Limb (tissue), 2 donors: ENCODE results near the gene ARPIN.
"Not testable (repeated sequence)": the region's sequence is repeated elsewhere in the genome, so short reads cannot be mapped to it uniquely, and the experiment has no call there.

ENCODE experiments used
- DNase-seq, 2 donors: peaks; one replicate each; pipeline ENCODE4 v3.0.0-alpha.2; 2016; ENCODE audit errors: extremely low spot score in 2 of 2

Gene ARPIN

DNA sequence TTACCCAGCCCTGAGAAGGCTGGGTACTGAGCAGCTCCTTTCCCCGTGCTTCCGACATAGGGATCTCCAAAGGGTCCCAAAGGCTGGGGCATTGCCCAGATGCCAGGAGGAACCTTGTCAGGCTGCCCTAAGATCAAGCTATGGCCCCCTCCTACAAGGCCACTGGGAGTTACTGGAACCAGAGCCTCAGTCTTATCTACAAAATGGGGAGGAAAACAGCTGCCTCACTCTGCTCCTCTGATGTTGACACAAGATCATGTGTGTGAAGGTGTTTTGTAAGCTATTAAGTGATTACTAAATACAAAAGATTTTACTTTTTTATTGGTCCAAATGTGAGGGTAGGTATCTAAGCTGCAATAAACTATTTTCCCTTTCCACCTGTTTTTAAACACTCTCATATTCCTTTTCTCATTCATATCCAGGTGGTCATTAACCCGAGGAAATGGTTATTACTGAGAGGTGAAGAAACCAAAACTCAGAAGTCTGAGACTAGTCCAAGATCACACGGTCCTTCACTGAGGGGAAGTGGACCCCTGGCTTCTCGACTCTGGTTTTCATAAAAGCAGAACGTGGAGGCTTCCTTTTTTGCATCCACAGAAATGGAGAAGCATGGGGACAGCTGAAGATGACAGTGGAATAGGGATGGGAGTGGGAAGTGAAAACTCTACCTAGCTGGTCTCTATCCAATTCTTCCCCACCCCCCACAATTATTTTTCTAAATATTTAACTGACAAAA is 1.7 kb downstream of the ARPIN start:
- DNase-seq = no peak

- no peak for DNase-seq
Observed at GRCh38 chr15:89909611-89910010, 3.1 kb downstream of the ARPIN start.

DNA sequence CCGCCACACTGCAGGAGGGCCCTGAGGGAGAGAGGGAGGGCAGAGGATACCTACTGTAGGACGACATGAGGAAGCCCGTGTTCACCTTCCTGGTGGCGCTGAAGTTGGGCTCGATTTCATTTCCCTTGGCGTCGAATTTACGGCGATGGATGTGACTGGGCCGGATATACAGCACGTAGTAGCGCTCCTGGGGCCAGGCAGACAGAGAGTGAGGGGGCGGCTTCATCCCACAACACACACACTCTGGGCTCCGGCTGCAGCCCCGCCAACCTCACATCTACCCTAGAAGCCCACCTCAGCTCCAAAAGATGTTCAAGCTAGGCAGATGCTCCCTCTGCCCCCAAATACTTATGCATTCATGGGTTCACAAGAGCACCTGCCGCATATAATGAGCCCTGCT is 4.5 kb downstream of the ARPIN start:
- no peak for DNase-seq

DNA sequence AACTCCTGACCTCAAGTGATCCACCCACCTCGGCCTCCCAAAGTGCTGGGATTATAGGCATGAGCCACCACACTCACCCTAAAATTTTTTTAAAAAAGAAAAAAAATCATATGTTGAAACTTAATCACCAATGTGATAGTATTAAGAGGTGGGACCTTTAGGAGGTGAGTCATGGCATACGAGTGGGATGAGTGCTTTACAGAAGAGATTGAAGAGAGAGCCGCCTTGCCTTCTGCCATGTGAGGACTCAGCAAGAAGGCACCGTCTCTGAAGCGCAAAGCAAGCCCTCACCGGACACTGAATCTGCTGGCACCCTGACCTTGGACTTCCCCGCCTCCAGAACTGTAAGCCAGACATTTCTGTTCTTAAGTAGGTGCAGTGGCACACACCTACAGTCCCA is 5.5 kb downstream of the ARPIN start:
- no peak for DNase-seq

GRCh38 chr15:89905846-89906378 is 6.8 kb downstream of the ARPIN start:
- DNase-seq = no peak

DNA sequence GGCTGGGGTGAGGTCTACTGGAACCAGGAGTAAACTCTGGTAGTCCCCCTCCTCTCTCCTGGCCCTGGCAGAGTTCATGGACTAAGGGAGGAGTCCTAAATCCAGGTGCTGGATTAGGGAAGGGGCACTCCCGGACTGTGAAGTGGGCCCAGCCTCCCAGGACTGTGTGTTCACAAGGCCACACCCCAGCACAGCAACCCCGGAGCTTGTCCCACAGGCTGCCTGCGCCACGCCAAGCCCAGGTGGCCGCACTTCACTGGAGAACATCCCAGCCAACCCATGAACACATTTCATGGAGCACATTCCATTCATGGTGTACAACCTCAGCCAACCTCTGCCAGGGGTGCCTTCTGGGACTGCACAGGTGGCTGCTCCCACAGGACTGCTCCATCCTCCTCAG is 8.2 kb downstream of the ARPIN start:
- no peak for DNase-seq

DNA sequence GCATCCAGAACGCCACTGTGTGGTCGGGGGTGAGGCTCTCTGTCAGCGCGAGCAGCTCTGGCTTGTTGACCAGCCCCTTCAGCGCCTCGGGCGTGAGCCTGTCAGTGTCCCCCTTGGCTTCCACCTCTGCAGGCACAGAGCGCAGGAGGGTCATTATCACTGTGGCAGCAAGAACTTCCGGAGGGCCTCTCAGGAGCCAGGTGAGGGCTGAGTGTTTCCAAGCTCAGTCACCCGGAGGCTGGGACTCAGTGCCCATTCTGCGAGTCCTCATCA is 9.0 kb downstream of the ARPIN start:
- DNase-seq = no peak

GRCh38 chr15:89903015-89903857 is 9.5 kb downstream of the ARPIN start:
- no peak for DNase-seq

DNA sequence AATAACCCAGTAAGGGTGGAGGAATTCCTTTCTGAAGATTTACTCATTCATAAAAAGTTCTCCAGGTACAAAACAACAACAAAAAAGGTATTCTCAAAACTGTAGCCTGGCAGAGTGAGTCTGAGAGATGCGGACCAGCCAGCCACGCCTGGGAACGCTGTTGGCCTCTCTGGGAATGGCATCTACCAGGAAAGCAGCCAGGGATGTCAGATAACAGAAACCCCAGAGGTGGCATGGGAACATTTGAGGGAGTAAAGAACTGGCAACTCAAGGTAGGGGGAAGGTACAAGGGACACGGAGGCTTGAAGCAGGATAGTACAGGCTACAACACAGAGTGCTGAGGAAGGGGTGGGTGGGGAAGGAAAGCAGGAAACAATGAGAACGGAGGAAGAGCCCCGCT is 11.9 kb downstream of the ARPIN start:
- DNase-seq = no peak

- no peak for DNase-seq
Observed at GRCh38 chr15:89899951-89900567, 12.7 kb downstream of the ARPIN start.

GRCh38 chr15:89899295-89899945 is 13.3 kb downstream of the ARPIN start:
- DNase-seq = no peak

- DNase-seq = no peak
Observed at GRCh38 chr15:89898614-89899294, 14.0 kb downstream of the ARPIN start.

DNA sequence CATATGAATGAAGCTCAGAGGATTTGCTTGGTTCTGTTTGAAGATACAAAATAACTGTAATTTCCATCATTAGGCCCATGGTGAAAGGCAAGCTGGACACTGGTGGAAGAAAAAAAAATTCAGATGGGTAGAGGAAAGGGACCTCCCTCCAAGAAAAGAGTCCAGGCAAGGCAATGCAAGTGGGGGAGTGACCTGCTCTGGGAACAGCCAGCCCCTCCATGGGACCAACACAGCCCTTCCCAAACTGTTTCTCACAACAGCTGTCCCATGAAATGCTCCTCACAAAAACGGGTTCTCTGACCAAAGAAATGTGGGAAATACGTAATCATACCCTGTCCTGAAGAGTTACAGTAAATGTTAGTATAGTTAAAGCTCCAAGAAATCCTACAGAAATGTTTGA is 14.6 kb downstream of the ARPIN start:
- no peak for DNase-seq

DNA sequence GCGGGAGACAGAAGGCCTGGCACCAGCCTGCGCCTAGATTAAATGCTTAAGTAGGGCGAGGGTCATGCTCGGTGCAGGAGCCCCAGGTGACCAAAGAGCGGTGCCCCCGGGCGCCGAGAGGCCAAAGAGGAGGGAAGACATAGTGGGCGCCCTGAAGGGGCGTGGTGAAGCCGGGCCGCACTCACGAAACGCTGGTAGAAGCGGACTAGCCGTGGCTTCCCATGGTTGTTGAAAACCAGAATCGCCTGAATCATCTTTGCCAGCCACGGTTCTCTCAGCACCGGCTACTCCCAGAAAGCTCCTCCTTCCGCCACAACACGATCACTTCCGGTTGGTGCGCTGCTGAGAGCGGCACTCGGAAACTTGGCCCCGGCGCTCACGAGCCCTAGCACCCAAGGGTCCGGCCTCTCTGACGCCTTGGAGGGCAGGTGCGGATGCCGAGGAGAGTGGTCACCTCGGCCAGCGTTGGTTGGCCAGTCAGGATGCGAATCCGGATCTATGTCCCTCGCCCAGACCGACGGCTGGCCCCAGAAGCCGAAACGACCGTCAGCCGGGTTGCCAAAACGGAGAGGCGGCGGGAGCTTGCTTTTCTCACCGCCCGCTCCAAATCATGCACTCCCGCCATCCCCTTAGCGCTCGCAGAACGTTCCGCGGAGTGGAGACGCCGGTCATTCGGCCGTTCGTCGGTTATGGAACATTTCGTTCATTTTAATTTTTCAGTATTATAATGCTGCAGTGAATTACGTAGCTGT is 18.9 kb downstream of the ARPIN start, which contains the start of gene AP3S2:
AP3S2 (minus strand) TSS at position 299 of the 752 bp plus-strand sequence; CDS start at position 254, 45 bp downstream.
- DNase-seq = peak; percentile 92 to 95

DNA sequence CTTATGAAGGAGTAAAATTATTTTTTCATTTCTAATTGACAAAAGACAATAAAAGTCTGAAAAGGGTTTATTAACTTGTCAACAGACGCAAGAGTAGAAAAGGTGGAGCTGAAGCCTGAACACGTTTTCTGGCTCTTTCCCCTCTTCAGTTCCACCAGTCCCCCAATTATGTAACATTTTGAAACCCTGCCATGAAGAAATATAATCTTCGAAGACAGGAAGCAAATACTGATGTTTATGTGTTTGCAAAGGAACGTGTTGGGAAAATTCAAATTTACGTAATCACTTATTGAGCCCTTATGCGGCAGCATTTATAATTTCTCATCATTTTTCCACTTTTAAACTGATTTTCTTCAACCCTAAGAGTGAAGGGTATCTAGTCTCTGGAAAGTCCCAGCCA is 19.7 kb downstream of the ARPIN start:
- DNase-seq = no peak

GRCh38 chr15:89888214-89888804 is 24.4 kb downstream of the ARPIN start:
- no peak for DNase-seq

DNA sequence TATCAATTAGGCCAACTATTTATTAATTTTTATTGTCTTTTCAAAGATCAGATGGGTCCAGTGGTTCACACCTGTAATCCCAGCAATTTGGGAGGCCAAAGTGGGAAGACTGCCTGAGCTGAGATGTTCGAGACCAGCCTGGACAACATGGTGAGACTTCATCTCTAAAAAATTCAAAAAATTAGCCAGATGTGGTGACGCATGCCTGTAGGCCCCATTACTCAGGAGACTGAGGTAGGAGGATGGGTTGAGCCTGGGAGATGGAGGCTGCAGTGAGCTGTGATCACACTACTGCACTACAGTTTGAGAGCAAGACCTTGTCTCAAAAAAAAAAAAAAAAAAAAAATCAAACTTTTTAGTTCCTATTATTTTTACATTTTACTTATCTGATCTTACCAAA is 27.1 kb downstream of the ARPIN start:
- DNase-seq = no peak

DNA sequence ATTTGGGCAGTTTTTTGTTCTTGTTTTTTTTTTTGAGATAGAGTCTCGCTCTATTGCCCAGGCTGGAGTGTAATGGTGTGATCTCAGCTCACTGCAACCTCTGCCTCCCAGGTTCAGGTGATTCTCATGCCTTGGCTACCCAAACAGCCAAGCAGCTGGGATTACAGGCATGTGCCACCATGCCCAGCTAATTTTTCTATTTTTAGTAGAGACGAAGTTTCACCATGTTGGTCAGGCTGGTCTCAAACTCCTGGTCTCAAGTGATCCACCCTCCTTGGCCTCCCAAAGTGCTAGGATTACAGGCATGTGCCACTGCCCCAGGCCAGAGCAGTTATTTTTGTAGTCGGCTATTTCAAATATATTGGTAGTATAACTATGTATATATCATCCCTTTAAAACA is 27.6 kb downstream of the ARPIN start:
- not testable (repeated sequence) for DNase-seq

DNA sequence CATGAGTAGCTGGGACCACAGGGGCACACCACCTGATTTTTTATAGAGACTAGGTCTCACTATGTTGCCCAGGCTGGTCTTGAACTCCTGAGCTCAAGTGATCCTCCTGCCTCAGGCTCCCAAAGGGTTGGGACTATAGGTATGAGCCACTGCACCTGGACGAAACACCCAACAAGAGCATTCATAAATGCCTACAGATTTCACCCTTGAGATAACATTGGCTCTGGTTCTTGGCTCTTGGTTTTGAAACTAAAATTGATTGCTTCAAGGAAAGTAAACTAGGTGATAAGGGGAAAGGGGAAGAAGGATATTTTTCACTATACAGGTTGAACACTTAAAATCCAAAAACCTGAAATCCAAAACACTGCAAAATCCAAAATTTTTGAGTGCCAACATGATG is 29.2 kb downstream of the ARPIN start:
- no peak for DNase-seq

DNA sequence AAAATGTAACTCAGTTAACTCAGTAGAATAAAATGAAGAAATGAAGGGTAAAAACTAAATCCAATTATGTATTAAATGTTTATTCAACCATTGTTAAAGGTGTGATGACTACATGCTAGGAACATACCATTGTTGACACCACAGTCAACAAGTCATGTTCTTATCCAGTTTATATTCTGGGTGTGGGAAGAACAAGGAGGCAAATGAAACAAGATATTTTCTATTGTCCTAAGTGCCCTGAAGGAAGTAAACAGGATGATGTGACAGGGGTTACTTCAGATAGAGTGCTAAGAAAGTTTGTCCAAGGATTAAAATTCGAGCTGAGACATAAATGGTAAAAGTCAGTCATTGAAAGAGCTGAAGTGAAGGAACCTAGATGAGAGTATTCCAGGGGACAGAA is 32.0 kb downstream of the ARPIN start:
- DNase-seq = no peak
